Measurements from ENCODE around the gene AVL9.

DNA sequence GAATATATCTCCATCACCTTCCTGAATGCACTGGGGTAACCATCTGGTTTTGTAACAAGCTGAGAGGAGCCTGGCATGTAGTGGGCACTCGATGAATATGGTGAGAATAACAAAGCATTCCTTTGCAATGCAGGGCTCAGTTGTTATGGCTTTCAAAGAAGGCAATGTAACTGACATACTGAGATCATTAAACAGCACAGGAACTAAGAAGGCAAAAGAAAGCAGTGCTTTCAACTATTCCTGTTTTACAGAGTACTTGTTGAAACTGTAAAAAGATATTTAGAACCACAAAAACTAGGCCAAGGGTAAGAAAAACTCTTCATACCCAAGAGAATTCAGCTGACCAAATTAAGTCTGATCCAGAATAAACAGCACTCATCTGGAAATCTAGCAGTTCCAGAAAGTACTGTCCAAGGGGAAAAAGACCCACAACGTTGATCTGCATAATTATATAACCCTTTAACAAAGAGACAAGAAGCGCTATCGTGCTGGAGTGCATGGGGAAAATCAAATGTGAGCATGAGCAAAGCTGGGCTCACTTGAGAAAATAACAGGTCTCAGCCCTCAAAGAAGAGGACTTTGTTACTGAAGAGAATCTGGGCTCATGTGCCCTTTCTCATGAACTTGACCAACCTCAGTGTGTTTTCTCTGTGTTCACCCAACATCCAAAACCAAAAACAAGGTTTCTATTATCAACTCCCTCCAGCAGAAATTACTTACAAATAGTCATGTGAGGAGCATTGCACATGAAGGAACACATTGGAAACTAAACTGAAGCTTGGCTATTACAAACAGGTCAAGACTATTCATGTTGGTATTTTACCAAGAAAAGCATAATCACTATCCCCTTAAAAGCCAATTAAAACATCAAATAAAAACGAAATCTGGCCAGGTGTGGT lies 116.2 kb downstream of the AVL9 start:
- no peak for TF ChIP-seq POLR2A (IDR thresholded peaks at IDR 0.05)
- TF ChIP-seq, protein P1, sequence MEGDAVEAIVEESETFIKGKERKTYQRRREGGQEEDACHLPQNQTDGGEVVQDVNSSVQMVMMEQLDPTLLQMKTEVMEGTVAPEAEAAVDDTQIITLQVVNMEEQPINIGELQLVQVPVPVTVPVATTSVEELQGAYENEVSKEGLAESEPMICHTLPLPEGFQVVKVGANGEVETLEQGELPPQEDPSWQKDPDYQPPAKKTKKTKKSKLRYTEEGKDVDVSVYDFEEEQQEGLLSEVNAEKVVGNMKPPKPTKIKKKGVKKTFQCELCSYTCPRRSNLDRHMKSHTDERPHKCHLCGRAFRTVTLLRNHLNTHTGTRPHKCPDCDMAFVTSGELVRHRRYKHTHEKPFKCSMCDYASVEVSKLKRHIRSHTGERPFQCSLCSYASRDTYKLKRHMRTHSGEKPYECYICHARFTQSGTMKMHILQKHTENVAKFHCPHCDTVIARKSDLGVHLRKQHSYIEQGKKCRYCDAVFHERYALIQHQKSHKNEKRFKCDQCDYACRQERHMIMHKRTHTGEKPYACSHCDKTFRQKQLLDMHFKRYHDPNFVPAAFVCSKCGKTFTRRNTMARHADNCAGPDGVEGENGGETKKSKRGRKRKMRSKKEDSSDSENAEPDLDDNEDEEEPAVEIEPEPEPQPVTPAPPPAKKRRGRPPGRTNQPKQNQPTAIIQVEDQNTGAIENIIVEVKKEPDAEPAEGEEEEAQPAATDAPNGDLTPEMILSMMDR (IDR thresholded peaks at IDR 0.05): no peak
- TF ChIP-seq EP300 (IDR thresholded peaks at IDR 0.05): no peak

Data from sigmoid colon (tissue), 4 donors.